Kidney (tissue), 22 donors: ENCODE results near the gene RAPGEF4. TPM values are rescaled to one million over a fixed set of nuclear protein-coding genes. Genes with fewer than 3 reads are reported as not detected.

Experiments used
- DNase-seq, 5 donors: peaks; one replicate each; pipeline ENCODE4 v3.0.0-alpha.2; 2013 to 2020
- FAIRE-seq: peaks from 2 replicates; lab custom pipeline; 2012; peaks lifted over from hg19 to GRCh38; lab: Jason Lieb, UNC
- H3K27ac ChIP-seq, 2 donors: one replicate each; pipeline ENCODE4 v1.7.0; 2013; ENCODE audit warnings: low read depth in 2 of 2, low read length in 2 of 2, inconsistent platforms in 1 of 2
- H3K27me3 ChIP-seq: one replicate; pipeline ENCODE4 v1.7.1; 2013; ENCODE audit warnings: low read length, inconsistent platforms; ENCODE audit not compliant: control insufficient read depth, insufficient read depth
- H3K36me3 ChIP-seq, 3 donors: one replicate each; pipeline versions ENCODE4 v1.7.0 to v1.7.1; 2013; ENCODE audit warnings: low read length in 3 of 3, control low read depth in 1 of 3, inconsistent platforms in 1 of 3; ENCODE audit not compliant: insufficient read depth in 3 of 3, control insufficient read depth in 2 of 3
- H3K4me1 ChIP-seq, 3 donors: one replicate each; pipeline versions ENCODE4 v1.7.0 to v1.7.1; 2013; ENCODE audit warnings: low read length in 3 of 3, inconsistent platforms in 1 of 3, low read depth in 1 of 3; ENCODE audit not compliant: control insufficient read depth in 2 of 3, insufficient read depth in 2 of 3
- H3K4me3 ChIP-seq, 3 donors: one replicate each; pipeline versions ENCODE4 v1.7.0 to v1.8.1; 2013; ENCODE audit warnings: low read length in 3 of 3, control low read depth in 1 of 3, inconsistent platforms in 1 of 3
- H3K9ac ChIP-seq, 3 donors: one replicate each; pipeline versions ENCODE4 v1.7.0 to v1.7.1; 2013; ENCODE audit warnings: low read length in 3 of 3, control low read depth in 1 of 3, inconsistent platforms in 1 of 3
- H3K9me3 ChIP-seq, 3 donors: one replicate each; pipeline versions ENCODE4 v1.7.0 to v1.7.1; 2013; ENCODE audit warnings: low read length in 3 of 3, control low read depth in 1 of 3, inconsistent platforms in 1 of 3; ENCODE audit not compliant: control insufficient read depth in 2 of 3, insufficient read depth in 1 of 3
- intact Hi-C: fragments of 100-400 bp; cut with DNase I; formaldehyde crosslinking; loops from one replicate; pipeline ENCODE4 v1.11.1; 2022
- long read RNA-seq, 10 donors: library from polyadenylated mRNA in 1 of 10; unstranded in 1 of 10; transcript quantifications; one replicate each; pipeline ENCODE4 v2.0.0 and lab custom pipeline, GENCODE V29; 2021 to 2026
- polyA plus RNA-seq: library from polyadenylated mRNA; stranded (reverse); fragments of 350-450 nt; fragmentation: Illumina TruSeq; extraction: RNeasy Lipid Tissue Mini Kit (QIAGEN cat#74804); gene quantifications from one replicate; pipeline ENCODE4 v1.2.3, GENCODE V29; 2014; ENCODE audit warnings: low read depth, low replicate concordance; ENCODE audit not compliant: insufficient read depth
- total RNA-seq: library from RNA; stranded (reverse); fragmentation: NEBNext Ultra II Directional; extraction: Animal tissue kit (Norgen Biotek cat#: 25700); gene quantifications from one replicate; pipeline ENCODE4 v1.2.1, GENCODE V29; 2021
- TF ChIP-seq, protein P1 (sequence below): IDR thresholded peaks from 3 replicates; pipeline ENCODE4 v1.5.1; 2012; ENCODE audit warnings: mild to moderate bottlenecking, moderate library complexity, borderline replicate concordance; ENCODE audit not compliant: insufficient read depth; ENCODE audit errors: extremely low read depth
- donor health status: control.
- donor health status: control.
- donor health status: control.
- donor health status: control.
- donor health status: control.
- donor health status: DM: yes; HTN: yes; CAD: no.
- donor health status: Normal renal cell carcinoma (clear cell type).

RAPGEF4 gene
- total RNA-seq (13.6 TPM), polyA plus RNA-seq (3.8 TPM)
- long read RNA-seq, donor 1, partial matches to known transcripts: 0 of 1 reads
- long read RNA-seq, donor 1, other reads (novel, unspliced or antisense): 0 of 1 reads
- long read RNA-seq, donor 2: 0 reads
- long read RNA-seq, donor 3: 0 reads
- long read RNA-seq, donor 4: 0 reads
- long read RNA-seq, donor 5: 0 reads
- long read RNA-seq, donor 6, full-length matches to known transcripts: 1 of 1 reads
- long read RNA-seq, donor 6, partial matches to known transcripts: 0 of 1 reads
- long read RNA-seq, donor 6, other reads (novel, unspliced or antisense): 0 of 1 reads
- long read RNA-seq, donor 7, full-length matches to known transcripts: 2 of 4 reads
- long read RNA-seq, donor 7, partial matches to known transcripts: 1 of 4 reads
- long read RNA-seq, donor 7, other reads (novel, unspliced or antisense): 1 of 4 reads
- long read RNA-seq, donor 8: 0 reads
- long read RNA-seq, donor 9: 0 reads
- long read RNA-seq, donor 10, partial matches to known transcripts: 0 of 1 reads
- long read RNA-seq, donor 10, other reads (novel, unspliced or antisense): 0 of 1 reads

DNA sequence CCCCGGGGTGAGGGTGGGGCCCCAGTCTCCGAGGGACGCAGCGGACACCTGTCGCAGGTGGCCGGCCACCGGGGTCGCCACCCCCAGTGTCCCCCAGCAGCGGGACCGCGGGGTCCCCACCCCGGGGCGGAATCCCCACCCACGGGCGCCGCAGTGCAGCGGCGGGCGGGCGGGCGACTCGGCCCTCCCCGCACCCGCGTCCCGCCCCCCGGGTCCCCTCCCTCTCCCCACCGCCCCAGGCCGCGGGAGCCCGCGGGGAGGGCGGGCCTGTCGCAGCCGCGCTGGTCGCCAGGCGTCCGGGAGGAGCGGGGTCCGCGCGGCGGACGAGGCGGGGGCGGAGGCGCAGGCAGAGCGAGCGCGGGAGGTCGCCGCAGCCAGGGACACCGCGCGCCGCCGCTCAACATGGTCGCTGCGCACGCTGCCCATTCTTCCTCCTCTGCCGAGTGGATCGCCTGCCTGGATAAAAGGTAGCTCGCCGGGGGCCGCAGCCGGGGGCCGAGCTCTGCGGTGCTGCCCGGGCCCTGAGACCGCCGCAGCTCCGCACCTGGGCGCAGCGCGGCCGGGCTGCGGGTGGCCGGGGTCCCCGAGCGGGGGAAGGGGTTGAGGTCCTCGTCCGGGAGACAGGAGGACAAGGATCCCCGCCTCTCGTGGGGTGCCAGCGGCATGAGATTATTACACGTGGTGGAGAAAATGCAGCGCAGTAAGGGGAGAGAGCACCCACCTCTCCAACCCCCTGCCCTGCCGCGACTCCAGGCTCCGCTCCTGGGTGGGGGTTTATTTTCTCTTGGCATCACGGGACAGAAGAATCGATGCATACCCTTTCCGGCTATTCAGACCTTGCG lies at the start of gene RAPGEF4:
Gene RAPGEF4, plus strand, starts transcription at position 264 of the 842 bp plus-strand sequence. Its CDS starts 139 bp downstream, at position 403.
- Histone ChIP-seq H3K9ac (no peak within 1 kb of the TSS), H3K4me1 (no peaks in the 10 kb centered on the region), H3K36me3 (no peaks in the 10 kb centered on the region), H3K4me3 (peak within 1 kb of the TSS in 2 of 3 donors; percentile 35 to 51), H3K27ac (no peak within 1 kb of the TSS), H3K27me3 (no peaks in the 10 kb centered on the region), H3K9me3 (no peaks in the 10 kb centered on the region)
- FAIRE-seq (no peak), DNase-seq (peak; percentile 39 to 74 (median 62))
- TF ChIP-seq, protein P1, sequence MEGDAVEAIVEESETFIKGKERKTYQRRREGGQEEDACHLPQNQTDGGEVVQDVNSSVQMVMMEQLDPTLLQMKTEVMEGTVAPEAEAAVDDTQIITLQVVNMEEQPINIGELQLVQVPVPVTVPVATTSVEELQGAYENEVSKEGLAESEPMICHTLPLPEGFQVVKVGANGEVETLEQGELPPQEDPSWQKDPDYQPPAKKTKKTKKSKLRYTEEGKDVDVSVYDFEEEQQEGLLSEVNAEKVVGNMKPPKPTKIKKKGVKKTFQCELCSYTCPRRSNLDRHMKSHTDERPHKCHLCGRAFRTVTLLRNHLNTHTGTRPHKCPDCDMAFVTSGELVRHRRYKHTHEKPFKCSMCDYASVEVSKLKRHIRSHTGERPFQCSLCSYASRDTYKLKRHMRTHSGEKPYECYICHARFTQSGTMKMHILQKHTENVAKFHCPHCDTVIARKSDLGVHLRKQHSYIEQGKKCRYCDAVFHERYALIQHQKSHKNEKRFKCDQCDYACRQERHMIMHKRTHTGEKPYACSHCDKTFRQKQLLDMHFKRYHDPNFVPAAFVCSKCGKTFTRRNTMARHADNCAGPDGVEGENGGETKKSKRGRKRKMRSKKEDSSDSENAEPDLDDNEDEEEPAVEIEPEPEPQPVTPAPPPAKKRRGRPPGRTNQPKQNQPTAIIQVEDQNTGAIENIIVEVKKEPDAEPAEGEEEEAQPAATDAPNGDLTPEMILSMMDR: no peak
- intact Hi-C loops: no loop called here

DNA sequence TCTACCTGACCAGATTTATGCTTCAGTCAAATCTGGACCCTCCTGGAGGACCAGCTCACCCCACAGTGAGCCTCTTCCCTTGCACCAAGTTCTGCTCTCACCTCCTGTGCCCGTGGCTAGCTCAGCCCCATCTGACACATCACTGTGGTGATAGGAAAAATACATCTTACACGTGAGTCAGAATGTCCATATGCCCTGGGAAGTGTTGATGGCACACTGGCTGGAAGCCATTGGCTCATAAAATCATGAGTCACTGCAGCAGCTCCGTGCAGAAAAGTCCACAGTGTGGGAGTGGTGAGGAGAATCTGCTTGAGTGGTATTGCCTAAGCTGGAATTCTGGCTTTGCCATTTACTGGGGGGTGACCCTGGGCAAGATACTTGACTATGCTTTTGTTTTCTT lies 42.6 kb upstream of the RAPGEF4 start:
- H3K9me3 ChIP-seq: no peaks in the 10 kb centered on the region
- TF ChIP-seq, protein P1: no peak
- H3K4me1 ChIP-seq: no peaks in the 10 kb centered on the region
- no peaks in the 10 kb centered on the region for H3K36me3 ChIP-seq
- no peak overlapping the region for H3K27ac ChIP-seq
- H3K4me3 ChIP-seq: no peak overlapping the region
- H3K27me3 ChIP-seq: no peaks in the 10 kb centered on the region
- no peak for FAIRE-seq
- DNase-seq: no peak
- H3K9ac ChIP-seq: no peak overlapping the region
- intact Hi-C loops: no loop called here

GRCh38 chr2:172693529-172694455 lies 41.9 kb upstream of the RAPGEF4 start:
- no peaks in the 10 kb centered on the region for H3K36me3 ChIP-seq
- DNase-seq (no peak), FAIRE-seq (no peak)
- no peak overlapping the region for H3K9ac ChIP-seq
- intact Hi-C loops: no loop called here
- H3K4me1 ChIP-seq: no peaks in the 10 kb centered on the region
- H3K9me3 ChIP-seq: no peaks in the 10 kb centered on the region
- no peaks in the 10 kb centered on the region for H3K27me3 ChIP-seq
- TF ChIP-seq, protein P1: no peak
- no peak overlapping the region for H3K27ac ChIP-seq
- no peak overlapping the region for H3K4me3 ChIP-seq
